ENCODE data around the gene ALDOA. TPM values are rescaled to one million over a fixed set of nuclear protein-coding genes. Genes with fewer than 3 reads are reported as not detected.
A peak's percentile ranks its signal among the peaks of the same experiment; 100 is the strongest.

ALDOA gene
- total and polyA plus RNA-seq, 9 of the 15 experiments (the other 6 are each of a cell fraction or from before 2014, with no cell fraction given): 311 to 2,224 (median 1,293) TPM

- TF ChIP-seq PRDM10 (IDR thresholded peaks at IDR 0.05; ENCODE audit: partially characterized antibody) (peak; percentile 76), RCOR1 (IDR thresholded peaks at IDR 0.05; ENCODE audit: borderline replicate concordance in 1 of 2, low read depth in 2 of 2, low read length in 2 of 2) (peak; percentile 26 to 91; a peak in 3 of 4 replicates), BRD4 (IDR thresholded peaks at IDR 0.05) (no peak), CHD4 (IDR thresholded peaks at IDR 0.05; ENCODE audit: insufficient read depth, insufficient replicate concordance, low read depth, low read length, poor library complexity, severe bottlenecking) (no peak), SFPQ (IDR thresholded peaks at IDR 0.05; ENCODE audit: low read depth, low read length) (no peak), NFE2 (IDR thresholded peaks at IDR 0.05; ENCODE audit: low read depth) (0 out of 2 replicates have a peak, but pooled peaks have one; percentile 15), NKRF (IDR thresholded peaks at IDR 0.05; ENCODE audit: borderline replicate concordance) (peak; percentile 87), L3MBTL2 (IDR thresholded peaks at IDR 0.05) (peak; percentile 99), ZNF511 (CRISPR knock-in tag; IDR thresholded peaks at IDR 0.05) (peak; percentile 98), HMGN3 (IDR thresholded peaks at IDR 0.05; ENCODE audit: borderline replicate concordance, extremely low read depth, insufficient read length, low read depth, low read length) (peak; percentile 93), TAF9B (IDR thresholded peaks at IDR 0.05; ENCODE audit: partially characterized antibody) (no peak), MEF2D (tag; conservative IDR thresholded peaks at IDR 0.05; ENCODE audit: low read depth) (no peak), CHD2 (IDR thresholded peaks at IDR 0.05; ENCODE audit: low read depth, low read length) (peak; percentile 81), ZBTB49 (CRISPR knock-in tag; IDR thresholded peaks at IDR 0.05; ENCODE audit: borderline replicate concordance) (no peak)
These were observed 12.7 kb upstream of the ALDOA start (continued) for GRCh38 chr16:30052671-30053372.

Data from K562 (cell line).